Trophoblast cell (in vitro differentiated cells and primary cell): ENCODE measurements around the gene AUTS2.

Experiments
- DNase-seq, 2 donors: peaks; one replicate each; pipeline ENCODE4 v3.0.0-alpha.2; 2016
- H2AFZ ChIP-seq: 2 replicates; pipeline ENCODE4 v1.6.1; 2013; ENCODE audit warnings: low read length, moderate library complexity, mild to moderate bottlenecking; ENCODE audit not compliant: insufficient read depth, poor library complexity
- H2AK5ac ChIP-seq: 2 replicates; pipeline ENCODE4 v1.6.1; 2013; ENCODE audit warnings: mild to moderate bottlenecking, low read length
- H2BK120ac ChIP-seq: 2 replicates; pipeline ENCODE4 v1.6.1; 2013; ENCODE audit warnings: low read length, mild to moderate bottlenecking, moderate library complexity; ENCODE audit not compliant: insufficient read depth, poor library complexity
- H2BK12ac ChIP-seq: 2 replicates; pipeline ENCODE4 v1.6.1; 2013; ENCODE audit warnings: mild to moderate bottlenecking, low read length, moderate library complexity
- H2BK5ac ChIP-seq: 2 replicates; pipeline ENCODE4 v1.6.1; 2013; ENCODE audit warnings: low read length, low read depth, moderate library complexity, mild to moderate bottlenecking; ENCODE audit not compliant: poor library complexity
- H3K14ac ChIP-seq: 2 replicates; pipeline ENCODE4 v1.6.1; 2013; ENCODE audit warnings: mild to moderate bottlenecking, low read length
- H3K18ac ChIP-seq: 2 replicates; pipeline ENCODE4 v1.6.1; 2013; ENCODE audit warnings: mild to moderate bottlenecking, low read length
- H3K23ac ChIP-seq: 2 replicates; pipeline ENCODE4 v1.6.1; 2013; ENCODE audit warnings: low read length
- H3K27ac ChIP-seq: 2 replicates; pipeline ENCODE4 v1.5.1; 2013; ENCODE audit warnings: low read depth, mild to moderate bottlenecking, inconsistent platforms, low read length, moderate library complexity
- H3K27me3 ChIP-seq: 2 replicates; pipeline ENCODE4 v1.6.1; 2013; ENCODE audit warnings: inconsistent platforms, mild to moderate bottlenecking, low read length, moderate library complexity; ENCODE audit not compliant: insufficient read depth
- H3K36me3 ChIP-seq, 2 experiments: 1 replicate in 1 of 2; 2 replicates in 1 of 2; pipeline ENCODE4 v1.6.1; 2013; ENCODE audit warnings: low read length in 2 of 2, mild to moderate bottlenecking in 2 of 2, moderate library complexity in 1 of 2; ENCODE audit not compliant: insufficient read depth in 2 of 2, control insufficient read depth in 1 of 2
- H3K4ac ChIP-seq: 2 replicates; pipeline ENCODE4 v1.6.1; 2013; ENCODE audit warnings: low read depth, mild to moderate bottlenecking, low read length, moderate library complexity
- H3K4me1 ChIP-seq, 2 experiments: 1 replicate in 1 of 2; 2 replicates in 1 of 2; pipeline ENCODE4 v1.6.1; 2013; ENCODE audit warnings: low read length in 2 of 2, mild to moderate bottlenecking in 2 of 2, moderate library complexity in 1 of 2; ENCODE audit not compliant: insufficient read depth in 2 of 2, control insufficient read depth in 1 of 2
- H3K4me2 ChIP-seq: 2 replicates; pipeline ENCODE4 v1.6.1; 2013; ENCODE audit warnings: inconsistent platforms, mild to moderate bottlenecking, low read length, moderate library complexity
- H3K4me3 ChIP-seq: 2 replicates; pipeline ENCODE4 v1.5.1; 2013; ENCODE audit warnings: mild to moderate bottlenecking, low read depth, low read length, inconsistent platforms
- H3K79me1 ChIP-seq: one replicate; pipeline ENCODE4 v1.6.1; 2013; ENCODE audit warnings: low read length
- H3K79me2 ChIP-seq: 2 replicates; pipeline ENCODE4 v1.6.1; 2013; ENCODE audit warnings: low read length, mild to moderate bottlenecking; ENCODE audit not compliant: control insufficient read depth, insufficient read depth, poor library complexity
- H3K9ac ChIP-seq: 2 replicates; pipeline ENCODE4 v1.6.1; 2013; ENCODE audit warnings: mild to moderate bottlenecking, low read length
- H3K9me3 ChIP-seq: 2 replicates; pipeline ENCODE4 v1.6.1; 2013; ENCODE audit warnings: low read depth, mild to moderate bottlenecking, control low read depth, inconsistent platforms, low read length; ENCODE audit not compliant: insufficient read depth
- H4K12ac ChIP-seq: 2 replicates; pipeline ENCODE4 v1.6.1; 2013; ENCODE audit warnings: low read depth, mild to moderate bottlenecking, low read length, moderate library complexity
- H4K8ac ChIP-seq: 2 replicates; pipeline ENCODE4 v1.6.1; 2013; ENCODE audit warnings: low read depth, mild to moderate bottlenecking, low read length, moderate library complexity
- H4K91ac ChIP-seq: one replicate; pipeline ENCODE4 v1.6.1; 2013; ENCODE audit warnings: low read depth, mild to moderate bottlenecking, low read length, moderate library complexity
- WGBS: extraction: QIAGEN DNeasy Blood & Tissue Kit; methylation state at CpG from one replicate; pipeline ENCODE4 v1.1.7; 2013; ENCODE audit warnings: missing lambda C conversion rate; ENCODE audit not compliant: insufficient read length, insufficient coverage; ENCODE audit errors: extremely low coverage; 5-methylcytosine and 5-hydroxymethylcytosine counted together

Gene AUTS2

DNA sequence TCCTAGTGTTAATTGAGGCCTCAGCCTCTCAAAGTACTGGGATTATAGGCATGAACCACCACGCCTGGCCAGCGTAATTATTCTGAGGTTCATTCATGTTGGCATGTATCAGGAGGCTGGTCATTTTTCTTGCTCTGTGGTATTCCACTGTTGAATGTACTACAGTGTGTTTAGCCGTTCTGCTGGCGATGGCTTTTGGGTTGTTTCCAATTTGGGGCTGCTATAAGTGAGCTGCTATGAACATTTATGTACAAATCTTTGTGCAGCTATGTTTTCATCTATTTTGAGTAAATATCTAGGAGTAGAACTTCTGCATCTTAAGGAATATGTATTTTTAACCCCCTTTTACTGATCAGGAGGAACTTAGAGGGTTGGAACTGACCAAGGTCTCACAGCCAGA, 145.8 kb downstream of the AUTS2 start:
- Histone ChIP-seq H4K8ac (no peak overlapping the region), H3K79me2 (no peaks in the 10 kb centered on the region), H3K79me1 (no peaks in the 10 kb centered on the region), H2BK120ac (no peak overlapping the region), H2BK12ac (no peak overlapping the region), H3K9me3 (no peaks in the 10 kb centered on the region), H4K91ac (no peak overlapping the region), H3K4me3 (no peak overlapping the region), H3K27ac (no peak overlapping the region), H3K27me3 (no peaks in the 10 kb centered on the region), H3K14ac (no peak overlapping the region), H3K9ac (no peak overlapping the region), H3K4me2 (no peak overlapping the region), H2AK5ac (no peak overlapping the region), H2AFZ (no peak overlapping the region), H3K4ac (no peak overlapping the region), H4K12ac (no peak overlapping the region), H2BK5ac (no peak overlapping the region), H3K18ac (no peak overlapping the region), H3K4me1 (peaks cover 0 to 7% of the 10 kb centered on the region in 2 experiments), H3K23ac (no peak overlapping the region), H3K36me3 (no peaks in the 10 kb centered on the region)
- WGBS, result no CpG with 5 or more reads among the region's 4 CpGs
- no peak for DNase-seq

DNA sequence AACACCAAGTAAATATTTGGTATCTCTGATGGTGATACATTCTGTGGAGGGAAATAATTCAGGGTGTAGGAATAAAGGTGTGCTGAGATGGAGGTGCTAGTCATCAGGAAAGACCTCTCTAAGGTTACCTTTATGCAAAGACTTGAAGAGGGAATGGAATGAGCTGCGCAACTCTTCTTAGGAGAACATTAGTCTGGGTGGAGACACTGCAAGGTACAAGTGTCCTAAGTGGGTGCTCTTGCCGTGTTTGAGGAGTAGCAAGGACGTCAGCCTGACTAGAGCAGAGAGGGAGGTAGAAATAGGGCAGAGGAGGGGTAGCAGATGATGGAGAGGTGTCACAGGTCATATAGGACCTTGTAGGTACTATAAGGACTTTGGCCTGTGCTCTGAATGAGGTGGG, 148.1 kb downstream of the AUTS2 start:
- Histone ChIP-seq H3K9ac (no peak overlapping the region), H4K12ac (no peak overlapping the region), H3K4me3 (no peak overlapping the region), H2AFZ (no peak overlapping the region), H2BK12ac (no peak overlapping the region), H4K91ac (no peak overlapping the region), H3K14ac (no peak overlapping the region), H3K4me2 (no peak overlapping the region), H3K27me3 (no peaks in the 10 kb centered on the region), H3K9me3 (no peaks in the 10 kb centered on the region), H3K23ac (no peak overlapping the region), H3K18ac (no peak overlapping the region), H3K4ac (no peak overlapping the region), H2AK5ac (no peak overlapping the region), H2BK120ac (no peak overlapping the region), H4K8ac (no peak overlapping the region), H3K36me3 (no peaks in the 10 kb centered on the region), H3K4me1 (peaks cover 0 to 12% of the 10 kb centered on the region in 2 experiments), H3K79me1 (peaks cover 2% of the 10 kb centered on the region), H3K79me2 (no peaks in the 10 kb centered on the region), H3K27ac (no peak overlapping the region), H2BK5ac (no peak overlapping the region)
- WGBS, result no CpG with 5 or more reads among the region's 3 CpGs
- DNase-seq, result no peak

DNA sequence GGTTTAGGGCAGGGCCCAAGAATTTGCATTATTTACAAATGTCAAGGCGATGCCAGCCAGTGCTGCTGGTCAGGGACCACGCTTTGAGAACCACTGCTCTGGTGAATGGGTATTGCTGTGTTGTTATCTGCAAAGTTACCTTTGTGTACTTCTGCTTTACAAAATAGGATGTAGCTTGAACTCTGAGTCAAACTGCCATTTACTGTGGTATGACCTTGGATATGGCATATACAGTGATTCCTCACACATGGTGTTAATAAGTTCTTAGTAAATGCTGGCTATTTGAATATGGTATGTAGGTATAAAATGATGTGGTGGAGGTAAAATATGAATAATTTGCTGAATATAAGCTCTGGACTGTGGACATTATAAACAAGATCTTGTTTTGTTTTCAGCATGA, 148.9 kb downstream of the AUTS2 start:
- no peak overlapping the region for H3K14ac ChIP-seq
- no CpG with 5 or more reads among the region's 2 CpGs for WGBS
- H3K27me3 ChIP-seq, result no peaks in the 10 kb centered on the region
- H2BK12ac ChIP-seq, result no peak overlapping the region
- H3K4me3 ChIP-seq, result no peak overlapping the region
- no peak overlapping the region for H3K18ac ChIP-seq
- peaks cover 0 to 12% of the 10 kb centered on the region in 2 experiments for H3K4me1 ChIP-seq
- no peaks in the 10 kb centered on the region for H3K9me3 ChIP-seq
- H3K79me2 ChIP-seq, result no peaks in the 10 kb centered on the region
- no peak overlapping the region for H4K8ac ChIP-seq
- H3K23ac ChIP-seq, result no peak overlapping the region
- DNase-seq, result no peak
- no peak overlapping the region for H4K91ac ChIP-seq
- H3K4me2 ChIP-seq, result no peak overlapping the region
- H2BK120ac ChIP-seq, result no peak overlapping the region
- H2BK5ac ChIP-seq, result no peak overlapping the region
- H2AK5ac ChIP-seq, result no peak overlapping the region
- no peak overlapping the region for H3K9ac ChIP-seq
- H2AFZ ChIP-seq, result no peak overlapping the region
- H3K4ac ChIP-seq, result no peak overlapping the region
- H3K36me3 ChIP-seq, result no peaks in the 10 kb centered on the region
- H3K79me1 ChIP-seq, result peaks cover 2% of the 10 kb centered on the region
- no peak overlapping the region for H3K27ac ChIP-seq
- no peak overlapping the region for H4K12ac ChIP-seq

DNA sequence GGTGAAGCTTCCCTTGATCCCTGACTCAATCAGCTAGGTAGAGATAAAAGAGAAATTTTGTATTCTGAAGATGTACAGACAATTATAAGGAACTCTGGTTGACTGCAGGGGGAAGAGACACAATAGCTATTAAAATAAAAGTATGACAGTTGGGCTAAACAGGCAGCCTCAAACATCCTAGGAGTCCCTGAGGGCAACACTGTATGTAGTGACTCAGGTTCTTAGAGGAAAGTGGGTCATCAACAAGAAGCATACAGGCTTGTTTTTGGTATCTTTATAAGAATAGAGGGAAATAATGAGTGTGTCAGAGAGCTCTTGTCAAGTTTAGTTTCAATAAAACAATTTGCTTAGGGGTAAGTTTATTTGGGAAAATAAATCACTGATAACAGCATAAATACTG, 150.3 kb downstream of the AUTS2 start:
- no peak overlapping the region for H4K91ac ChIP-seq
- no peaks in the 10 kb centered on the region for H3K27me3 ChIP-seq
- peak; percentile 45 to 50 for DNase-seq
- no peak overlapping the region for H2BK120ac ChIP-seq
- no peak overlapping the region for H4K8ac ChIP-seq
- H3K36me3 ChIP-seq, result no peaks in the 10 kb centered on the region
- H2AFZ ChIP-seq, result no peak overlapping the region
- no peak overlapping the region for H3K14ac ChIP-seq
- H3K4me2 ChIP-seq, result no peak overlapping the region
- H3K18ac ChIP-seq, result no peak overlapping the region
- H3K4me1 ChIP-seq, result peaks cover 0 to 12% of the 10 kb centered on the region in 2 experiments
- H4K12ac ChIP-seq, result no peak overlapping the region
- no peak overlapping the region for H3K27ac ChIP-seq
- no peak overlapping the region for H3K9ac ChIP-seq
- H2BK12ac ChIP-seq, result no peak overlapping the region
- H3K4ac ChIP-seq, result no peak overlapping the region
- H2BK5ac ChIP-seq, result no peak overlapping the region
- no peak overlapping the region for H2AK5ac ChIP-seq
- H3K4me3 ChIP-seq, result no peak overlapping the region
- H3K9me3 ChIP-seq, result no peaks in the 10 kb centered on the region
- H3K79me2 ChIP-seq, result no peaks in the 10 kb centered on the region
- peaks cover 2% of the 10 kb centered on the region for H3K79me1 ChIP-seq
- H3K23ac ChIP-seq, result no peak overlapping the region
